A549 (cell line): Measurements from ENCODE around the gene ARG2.

Experiments used
- BHLHE40 ChIP-seq: IDR thresholded peaks from 2 replicates; pipeline ENCODE4 v1.6.1; 2012; ENCODE audit warnings: low read depth, low read length, inconsistent platforms
- EP300 ChIP-seq, 2 experiments: fragments of >200 bp; sonication (Bioruptor Twin); formaldehyde crosslinking; IDR thresholded peaks; 2 replicates in 1 of 2; 3 replicates in 1 of 2; pipeline ENCODE4 v1.6.1; 2016 to 2017
- JUNB ChIP-seq: fragments of >200 bp; sonication (Bioruptor Twin); formaldehyde crosslinking; IDR thresholded peaks from 2 replicates; pipeline ENCODE4 v1.6.1; 2016
- MAFK ChIP-seq: fragments of 450-650 bp; IDR thresholded peaks from 2 replicates; pipeline ENCODE4 v1.6.1; 2014; ENCODE audit not compliant: partially characterized antibody
- MAZ ChIP-seq: fragments of 150-350 bp; IDR thresholded peaks from 2 replicates; pipeline ENCODE4 v1.6.1; 2014; ENCODE audit warnings: antibody characterized with exemption, low read depth, low read length, borderline replicate concordance
- POLR2A ChIP-seq: IDR thresholded peaks from 2 replicates; pipeline ENCODE4 v1.6.1; 2012; ENCODE audit warnings: mild to moderate bottlenecking, low read length
- POLR2AphosphoS2 ChIP-seq: conservative IDR thresholded peaks from 2 replicates; pipeline ENCODE4 v1.6.1; 2012; ENCODE audit warnings: low read length, improper control_type of control experiment, inconsistent platforms
- RAD21 ChIP-seq, 2 experiments: fragments of >200 bp in 1 of 2; sonication (Bioruptor Twin) in 1 of 2; formaldehyde crosslinking in 1 of 2; IDR thresholded peaks in 1 of 2; conservative IDR thresholded peaks in 1 of 2; 2 replicates in 1 of 2; 3 replicates in 1 of 2; pipeline ENCODE4 v1.6.1; 2012 to 2018; ENCODE audit warnings: inconsistent platforms in 1 of 2
- RFX5 ChIP-seq: fragments of 450-650 bp; IDR thresholded peaks from 2 replicates; pipeline ENCODE4 v1.7.1; 2014; ENCODE audit warnings: antibody characterized with exemption, mild to moderate bottlenecking, moderate library complexity
- SREBF2 ChIP-seq: fragments of 450-650 bp; IDR thresholded peaks from 2 replicates; pipeline ENCODE4 v1.6.1; 2014; ENCODE audit warnings: mild to moderate bottlenecking, moderate library complexity
- ZC3H11A ChIP-seq: fragments of 450-650 bp; IDR thresholded peaks from 2 replicates; pipeline ENCODE4 v1.6.1; 2014; ENCODE audit warnings: antibody characterized with exemption, mild to moderate bottlenecking
- TF ChIP-seq, protein P1 (sequence below): fragments of 250-450 bp; sonication (Bioruptor Pico); IDR thresholded peaks from 2 replicates; pipeline ENCODE4 v1.5.0; 2021; ENCODE audit warnings: mild to moderate bottlenecking, moderate library complexity, borderline replicate concordance
- TF ChIP-seq, protein P2 (sequence below): fragments of >200 bp; sonication (Bioruptor Twin); formaldehyde crosslinking; IDR thresholded peaks from 3 replicates; pipeline ENCODE4 v1.5.1; 2016

DNA sequence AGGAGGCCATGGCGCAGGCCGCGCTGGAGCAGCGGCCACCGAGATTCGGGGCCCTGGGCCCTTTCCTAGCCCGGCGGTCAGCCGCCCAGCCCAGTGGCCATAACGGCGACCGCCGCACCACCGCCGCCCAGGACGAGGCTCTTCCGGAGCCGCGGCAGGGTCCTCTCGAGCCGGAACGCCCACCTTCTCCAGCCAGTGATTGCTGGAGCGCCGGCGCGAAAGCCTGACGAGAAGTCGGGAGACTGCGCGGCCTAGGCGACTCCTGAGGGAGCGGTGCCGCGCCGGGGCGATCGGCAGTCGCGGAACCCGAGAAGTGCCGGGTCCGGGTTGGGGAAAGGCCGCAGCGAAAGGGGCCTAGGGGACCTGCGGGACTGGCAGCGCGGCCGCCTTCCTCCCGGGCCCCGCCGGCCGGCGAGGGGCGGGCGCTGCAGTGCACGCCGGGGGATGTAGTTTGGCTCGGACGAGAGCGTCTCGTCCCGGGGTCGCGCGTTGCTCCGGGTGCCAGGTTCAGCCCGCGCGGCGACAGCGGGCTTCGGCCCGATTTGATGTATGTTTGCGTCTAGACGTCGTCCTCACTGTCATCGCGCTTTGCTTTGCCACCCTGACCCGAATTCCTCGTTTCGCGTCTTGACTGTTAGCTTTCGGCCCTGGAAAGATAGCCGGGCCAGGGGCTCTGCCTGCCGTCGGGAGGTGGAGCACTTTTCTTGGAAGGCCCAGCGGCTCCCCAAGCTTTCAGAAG lies 54.9 kb downstream of the ARG2 start, which contains the start of gene VTI1B:
- TF ChIP-seq BHLHE40 (no peak), MAFK (no peak), MAZ (no peak), RAD21 (conservative IDR thresholded peaks at IDR 0.05 in 1 of 2, IDR thresholded peaks at IDR 0.05 in 1 of 2) (no peak; a peak in 2 of 5 replicates), SREBF2 (no peak), POLR2AphosphoS2 (0 out of 2 replicates have a peak, but pooled peaks have one; percentile 30), RFX5 (0 out of 2 replicates have a peak, but pooled peaks have one; percentile 18), JUNB (no peak), POLR2A (peak; percentile 58), EP300 (IDR thresholded peaks at IDR 0.05) (no peak), ZC3H11A (no peak)
- TF ChIP-seq, protein P1, sequence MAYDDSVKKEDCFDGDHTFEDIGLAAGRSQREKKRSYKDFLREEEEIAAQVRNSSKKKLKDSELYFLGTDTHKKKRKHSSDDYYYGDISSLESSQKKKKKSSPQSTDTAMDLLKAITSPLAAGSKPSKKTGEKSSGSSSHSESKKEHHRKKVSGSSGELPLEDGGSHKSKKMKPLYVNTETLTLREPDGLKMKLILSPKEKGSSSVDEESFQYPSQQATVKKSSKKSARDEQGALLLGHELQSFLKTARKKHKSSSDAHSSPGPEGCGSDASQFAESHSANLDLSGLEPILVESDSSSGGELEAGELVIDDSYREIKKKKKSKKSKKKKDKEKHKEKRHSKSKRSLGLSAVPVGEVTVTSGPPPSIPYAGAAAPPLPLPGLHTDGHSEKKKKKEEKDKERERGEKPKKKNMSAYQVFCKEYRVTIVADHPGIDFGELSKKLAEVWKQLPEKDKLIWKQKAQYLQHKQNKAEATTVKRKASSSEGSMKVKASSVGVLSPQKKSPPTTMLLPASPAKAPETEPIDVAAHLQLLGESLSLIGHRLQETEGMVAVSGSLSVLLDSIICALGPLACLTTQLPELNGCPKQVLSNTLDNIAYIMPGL (CRISPR knock-in tag) = no peak
- TF ChIP-seq, protein P2, sequence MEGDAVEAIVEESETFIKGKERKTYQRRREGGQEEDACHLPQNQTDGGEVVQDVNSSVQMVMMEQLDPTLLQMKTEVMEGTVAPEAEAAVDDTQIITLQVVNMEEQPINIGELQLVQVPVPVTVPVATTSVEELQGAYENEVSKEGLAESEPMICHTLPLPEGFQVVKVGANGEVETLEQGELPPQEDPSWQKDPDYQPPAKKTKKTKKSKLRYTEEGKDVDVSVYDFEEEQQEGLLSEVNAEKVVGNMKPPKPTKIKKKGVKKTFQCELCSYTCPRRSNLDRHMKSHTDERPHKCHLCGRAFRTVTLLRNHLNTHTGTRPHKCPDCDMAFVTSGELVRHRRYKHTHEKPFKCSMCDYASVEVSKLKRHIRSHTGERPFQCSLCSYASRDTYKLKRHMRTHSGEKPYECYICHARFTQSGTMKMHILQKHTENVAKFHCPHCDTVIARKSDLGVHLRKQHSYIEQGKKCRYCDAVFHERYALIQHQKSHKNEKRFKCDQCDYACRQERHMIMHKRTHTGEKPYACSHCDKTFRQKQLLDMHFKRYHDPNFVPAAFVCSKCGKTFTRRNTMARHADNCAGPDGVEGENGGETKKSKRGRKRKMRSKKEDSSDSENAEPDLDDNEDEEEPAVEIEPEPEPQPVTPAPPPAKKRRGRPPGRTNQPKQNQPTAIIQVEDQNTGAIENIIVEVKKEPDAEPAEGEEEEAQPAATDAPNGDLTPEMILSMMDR = peak; percentile 24; the same call in 1 of the 3 replicates
